Measurements from ENCODE around the gene APOBEC3G. TPM values are rescaled to one million over a fixed set of nuclear protein-coding genes. Genes with fewer than 3 reads are reported as not detected.
A peak's percentile ranks its signal among the peaks of the same experiment; 100 is the strongest.
"Not testable (repeated sequence)": the region's sequence is repeated elsewhere in the genome, so short reads cannot be mapped to it uniquely, and the experiment has no call there.

APOBEC3G gene
- polyA plus RNA-seq, result 1 to 10 TPM; 2.1 to 6.0 TPM

DNA sequence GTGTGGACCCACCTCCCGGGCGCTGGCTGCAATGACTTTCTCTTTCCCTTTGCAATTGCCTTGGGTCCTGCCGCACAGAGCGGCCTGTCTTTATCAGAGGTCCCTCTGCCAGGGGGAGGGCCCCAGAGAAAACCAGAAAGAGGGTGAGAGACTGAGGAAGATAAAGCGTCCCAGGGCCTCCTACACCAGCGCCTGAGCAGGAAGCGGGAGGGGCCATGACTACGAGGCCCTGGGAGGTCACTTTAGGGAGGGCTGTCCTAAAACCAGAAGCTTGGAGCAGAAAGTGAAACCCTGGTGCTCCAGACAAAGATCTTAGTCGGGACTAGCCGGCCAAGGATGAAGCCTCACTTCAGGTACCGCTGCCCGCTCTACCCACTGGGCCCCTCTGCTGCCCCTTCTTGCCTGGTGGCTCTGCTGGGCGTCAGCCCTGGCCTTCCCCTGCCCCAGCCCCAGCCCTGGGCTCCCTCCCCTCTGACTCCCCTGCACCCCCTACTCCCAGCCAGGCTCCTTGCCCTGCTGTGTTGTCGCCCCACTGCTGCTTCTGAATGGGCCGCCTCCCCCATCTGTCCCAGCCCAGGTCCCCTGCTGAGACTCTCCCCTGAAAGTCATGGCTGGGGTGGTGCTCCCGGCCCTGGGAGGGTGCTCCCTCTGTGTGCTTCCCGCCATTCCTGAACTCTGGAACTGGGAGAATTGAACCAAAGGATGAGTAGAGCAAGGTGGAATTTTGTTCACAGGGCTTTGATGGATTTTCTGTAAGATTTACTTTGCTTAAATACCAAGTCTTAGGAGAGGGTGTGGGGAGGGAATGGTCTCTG is at the start of gene APOBEC3G:
APOBEC3G (plus strand) TSS at position 250 of the 815 bp plus-strand sequence; CDS start at position 337, 87 bp downstream.
- Histone ChIP-seq H3K4me3 (ENCODE audit: low read depth in 1 of 2, low read length in 2 of 2) (peak within 1 kb of the TSS; percentile 14 to 41), H3K27ac (ENCODE audit: low read depth in 2 of 2, low read length in 1 of 2) (peak within 1 kb of the TSS; percentile 51)
- not testable (repeated sequence) for H3K9me3 ChIP-seq (ENCODE audit: control insufficient read depth in 2 of 2, insufficient read depth in 1 of 2, low read depth in 1 of 2, low read length in 1 of 2); H3K36me3 ChIP-seq (ENCODE audit: control insufficient read depth in 2 of 2, insufficient read depth in 2 of 2, low read length in 1 of 2); H3K27me3 ChIP-seq (ENCODE audit: control insufficient read depth in 1 of 2, insufficient read depth in 2 of 2, low read length in 2 of 2); H3K4me1 ChIP-seq (ENCODE audit: control insufficient read depth in 2 of 2, insufficient read depth in 2 of 2, low read length in 1 of 2)
- 11 to 16% methylated on average over 11 to 15 of the region's 17 CpGs for WGBS, 2 donors

DNA sequence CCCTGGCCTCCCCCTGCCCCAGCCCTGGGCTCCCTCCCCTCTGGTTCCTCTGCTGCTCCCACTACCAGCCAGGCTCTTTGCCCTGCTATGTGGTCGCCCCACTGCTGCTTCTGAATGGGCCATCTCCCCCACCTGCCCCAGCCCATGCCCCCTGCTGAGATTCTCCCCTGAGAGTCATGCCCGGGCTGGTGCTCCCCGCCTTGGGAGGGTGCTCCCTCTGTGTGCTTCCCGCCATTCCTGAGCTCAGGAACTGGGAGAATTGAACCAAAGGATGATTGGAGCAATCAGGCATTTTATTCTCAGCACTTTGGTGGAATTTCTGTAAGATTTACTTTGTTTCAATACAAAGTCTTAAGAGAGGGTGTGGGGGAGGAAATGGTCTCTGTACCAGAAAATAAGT is 49.4 kb upstream of the APOBEC3G start:
- Histone ChIP-seq H3K27me3 (ENCODE audit: control insufficient read depth in 1 of 2, insufficient read depth in 2 of 2, low read length in 2 of 2) (no peaks in the 10 kb centered on the region), H3K9me3 (ENCODE audit: control insufficient read depth in 2 of 2, insufficient read depth in 1 of 2, low read depth in 1 of 2, low read length in 1 of 2) (no peaks in the 10 kb centered on the region), H3K4me3 (ENCODE audit: low read depth in 1 of 2, low read length in 2 of 2) (no peak overlapping the region), H3K4me1 (ENCODE audit: control insufficient read depth in 2 of 2, insufficient read depth in 2 of 2, low read length in 1 of 2) (no peaks in the 10 kb centered on the region), H3K27ac (ENCODE audit: low read depth in 2 of 2, low read length in 1 of 2) (no peak overlapping the region), H3K36me3 (ENCODE audit: control insufficient read depth in 2 of 2, insufficient read depth in 2 of 2, low read length in 1 of 2) (peaks cover 0 to 3% of the 10 kb centered on the region in 2 donors)
- 84 to 87% methylated on average over 4 of the region's 4 CpGs for WGBS, 2 donors

DNA sequence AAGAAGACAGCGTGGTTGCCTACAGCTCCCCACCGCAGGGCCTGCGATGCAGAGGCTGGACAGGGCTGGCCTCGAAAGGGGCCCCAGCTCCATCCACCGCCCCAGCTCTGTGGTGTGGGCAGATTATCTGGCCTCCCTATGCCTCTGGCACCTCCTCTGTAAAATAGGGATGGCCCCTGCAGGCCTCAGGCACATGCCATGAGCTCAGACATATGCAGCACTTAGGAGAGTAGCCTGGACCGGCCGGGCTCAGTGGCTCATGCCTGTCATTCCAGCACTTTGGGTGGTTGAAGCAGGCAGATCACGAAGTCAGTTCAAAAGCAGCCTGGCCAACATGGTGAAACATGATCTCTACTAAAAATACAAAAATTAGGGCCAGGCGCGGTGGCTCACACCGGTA is 48.8 kb upstream of the APOBEC3G start:
- Histone ChIP-seq H3K27me3 (ENCODE audit: control insufficient read depth in 1 of 2, insufficient read depth in 2 of 2, low read length in 2 of 2) (no peaks in the 10 kb centered on the region), H3K4me3 (ENCODE audit: low read depth in 1 of 2, low read length in 2 of 2) (no peak overlapping the region), H3K9me3 (ENCODE audit: control insufficient read depth in 2 of 2, insufficient read depth in 1 of 2, low read depth in 1 of 2, low read length in 1 of 2) (no peaks in the 10 kb centered on the region), H3K4me1 (ENCODE audit: control insufficient read depth in 2 of 2, insufficient read depth in 2 of 2, low read length in 1 of 2) (no peaks in the 10 kb centered on the region), H3K36me3 (ENCODE audit: control insufficient read depth in 2 of 2, insufficient read depth in 2 of 2, low read length in 1 of 2) (peaks cover 0 to 3% of the 10 kb centered on the region in 2 donors), H3K27ac (ENCODE audit: low read depth in 2 of 2, low read length in 1 of 2) (no peak overlapping the region)
- 93% methylated on average over 11 of the region's 11 CpGs for WGBS, 2 donors

DNA sequence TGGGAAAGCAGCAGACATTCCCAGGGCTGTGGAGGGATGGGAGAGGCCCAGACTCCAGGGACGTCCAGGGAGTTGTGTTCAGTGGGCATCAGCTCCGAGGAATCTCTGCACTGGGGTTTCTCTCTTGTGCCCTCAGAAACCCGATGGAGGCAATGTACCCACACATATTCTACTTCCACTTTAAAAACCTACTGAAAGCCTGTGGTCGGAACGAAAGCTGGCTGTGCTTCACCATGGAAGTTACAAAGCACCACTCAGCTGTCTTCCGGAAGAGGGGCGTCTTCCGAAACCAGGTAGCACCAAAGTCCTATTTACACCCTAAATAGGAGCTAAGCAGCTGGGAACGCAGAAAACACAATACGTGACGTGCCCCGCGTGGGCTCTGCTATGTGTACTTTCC is 47.8 kb upstream of the APOBEC3G start:
- H3K36me3 ChIP-seq (ENCODE audit: control insufficient read depth in 2 of 2, insufficient read depth in 2 of 2, low read length in 1 of 2), result peaks cover 0 to 3% of the 10 kb centered on the region in 2 donors
- H3K4me3 ChIP-seq (ENCODE audit: low read depth in 1 of 2, low read length in 2 of 2), result no peak overlapping the region
- no peaks in the 10 kb centered on the region for H3K9me3 ChIP-seq (ENCODE audit: control insufficient read depth in 2 of 2, insufficient read depth in 1 of 2, low read depth in 1 of 2, low read length in 1 of 2)
- WGBS, 2 donors, result 87 to 89% methylated on average over 13 of the region's 13 CpGs
- no peaks in the 10 kb centered on the region for H3K4me1 ChIP-seq (ENCODE audit: control insufficient read depth in 2 of 2, insufficient read depth in 2 of 2, low read length in 1 of 2)
- H3K27me3 ChIP-seq (ENCODE audit: control insufficient read depth in 1 of 2, insufficient read depth in 2 of 2, low read length in 2 of 2), result no peaks in the 10 kb centered on the region
- no peak overlapping the region for H3K27ac ChIP-seq (ENCODE audit: low read depth in 2 of 2, low read length in 1 of 2)

DNA sequence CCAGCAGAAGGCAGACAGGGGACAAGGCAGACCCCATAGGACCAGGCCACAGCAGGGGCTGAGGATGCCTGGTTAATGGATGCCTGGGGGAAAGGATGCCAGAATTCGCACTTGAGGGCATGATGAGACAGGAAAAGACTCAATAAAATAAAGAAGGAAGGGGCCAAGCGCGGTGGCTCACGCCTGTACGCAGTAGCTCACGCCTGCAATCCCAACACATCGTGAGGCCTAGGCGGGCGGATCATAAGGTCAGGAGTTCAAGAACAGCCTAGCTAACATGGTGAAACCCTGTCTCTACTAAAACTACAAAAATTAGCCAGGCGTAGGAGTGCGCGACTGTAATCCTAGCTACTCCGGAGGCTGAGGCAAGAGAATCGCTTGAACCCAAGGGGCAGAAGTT is 46.4 kb upstream of the APOBEC3G start:
- Histone ChIP-seq H3K36me3 (ENCODE audit: control insufficient read depth in 2 of 2, insufficient read depth in 2 of 2, low read length in 1 of 2) (no peaks in the 10 kb centered on the region), H3K27me3 (ENCODE audit: control insufficient read depth in 1 of 2, insufficient read depth in 2 of 2, low read length in 2 of 2) (no peaks in the 10 kb centered on the region), H3K9me3 (ENCODE audit: control insufficient read depth in 2 of 2, insufficient read depth in 1 of 2, low read depth in 1 of 2, low read length in 1 of 2) (no peaks in the 10 kb centered on the region), H3K27ac (ENCODE audit: low read depth in 2 of 2, low read length in 1 of 2) (no peak overlapping the region), H3K4me3 (ENCODE audit: low read depth in 1 of 2, low read length in 2 of 2) (no peak overlapping the region), H3K4me1 (ENCODE audit: control insufficient read depth in 2 of 2, insufficient read depth in 2 of 2, low read length in 1 of 2) (no peaks in the 10 kb centered on the region)
- WGBS, 2 donors, result 91 to 93% methylated on average over 14 of the region's 14 CpGs

DNA sequence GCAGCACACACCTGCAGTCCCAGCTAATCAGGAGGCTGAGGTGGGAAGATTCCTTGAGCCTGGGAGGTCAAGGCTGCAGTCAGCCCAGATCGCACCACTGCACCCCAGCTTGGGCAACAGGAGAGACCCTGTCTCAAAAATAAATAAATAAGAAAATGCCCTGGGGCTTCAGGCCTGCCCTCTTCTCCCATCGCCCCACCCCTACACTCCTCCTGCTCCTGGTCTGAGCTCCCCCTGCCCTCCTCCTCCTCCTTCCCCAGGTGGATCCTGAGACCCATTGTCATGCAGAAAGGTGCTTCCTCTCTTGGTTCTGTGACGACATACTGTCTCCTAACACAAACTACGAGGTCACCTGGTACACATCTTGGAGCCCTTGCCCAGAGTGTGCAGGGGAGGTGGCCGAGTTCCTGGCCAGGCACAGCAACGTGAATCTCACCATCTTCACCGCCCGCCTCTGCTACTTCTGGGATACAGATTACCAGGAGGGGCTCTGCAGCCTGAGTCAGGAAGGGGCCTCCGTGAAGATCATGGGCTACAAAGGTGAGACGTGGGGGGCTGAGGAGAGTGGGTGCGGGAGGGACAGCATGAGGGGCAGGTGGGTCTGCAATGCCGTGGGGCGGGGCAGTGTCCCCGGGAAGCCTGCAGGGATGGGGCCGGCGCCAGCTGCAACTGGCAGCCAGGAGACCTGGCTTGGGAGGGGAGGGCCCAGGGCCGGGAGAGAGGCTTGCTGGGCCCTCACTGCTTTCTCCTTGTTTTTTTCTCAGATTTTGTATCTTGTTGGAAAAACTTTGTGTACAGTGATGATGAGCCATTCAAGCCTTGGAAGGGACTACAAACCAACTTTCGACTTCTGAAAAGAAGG is 45.4 kb upstream of the APOBEC3G start:
- H3K4me1 ChIP-seq (ENCODE audit: control insufficient read depth in 2 of 2, insufficient read depth in 2 of 2, low read length in 1 of 2); H3K27ac ChIP-seq (ENCODE audit: low read depth in 2 of 2, low read length in 1 of 2); H3K9me3 ChIP-seq (ENCODE audit: control insufficient read depth in 2 of 2, insufficient read depth in 1 of 2, low read depth in 1 of 2, low read length in 1 of 2); H3K4me3 ChIP-seq (ENCODE audit: low read depth in 1 of 2, low read length in 2 of 2); H3K36me3 ChIP-seq (ENCODE audit: control insufficient read depth in 2 of 2, insufficient read depth in 2 of 2, low read length in 1 of 2); H3K27me3 ChIP-seq (ENCODE audit: control insufficient read depth in 1 of 2, insufficient read depth in 2 of 2, low read length in 2 of 2): not testable (repeated sequence)
- WGBS, 2 donors, result 56 to 67% methylated on average over 15 to 17 of the region's 18 CpGs

DNA sequence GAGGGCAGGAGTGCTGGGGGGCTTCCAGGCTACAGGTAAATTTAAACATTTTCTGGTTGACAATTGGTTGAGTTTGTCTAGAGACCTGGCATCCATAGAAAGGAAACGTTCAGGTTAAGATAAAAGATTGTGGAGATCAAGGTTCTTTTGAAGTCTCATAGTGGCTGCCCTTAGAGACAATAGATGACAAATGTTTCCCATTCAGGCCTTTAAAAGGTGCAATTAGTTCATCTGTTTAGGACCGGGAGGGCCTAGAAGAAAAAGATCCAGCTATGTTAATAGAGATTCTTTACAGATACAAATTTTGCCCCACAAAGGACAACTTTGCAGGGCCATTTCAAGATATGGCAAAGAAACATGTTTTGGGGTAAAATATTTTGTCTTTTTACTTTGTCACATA is 40.0 kb upstream of the APOBEC3G start:
- not testable (repeated sequence) for H3K4me1 ChIP-seq (ENCODE audit: control insufficient read depth in 2 of 2, insufficient read depth in 2 of 2, low read length in 1 of 2); H3K27me3 ChIP-seq (ENCODE audit: control insufficient read depth in 1 of 2, insufficient read depth in 2 of 2, low read length in 2 of 2); H3K27ac ChIP-seq (ENCODE audit: low read depth in 2 of 2, low read length in 1 of 2); H3K36me3 ChIP-seq (ENCODE audit: control insufficient read depth in 2 of 2, insufficient read depth in 2 of 2, low read length in 1 of 2); H3K9me3 ChIP-seq (ENCODE audit: control insufficient read depth in 2 of 2, insufficient read depth in 1 of 2, low read depth in 1 of 2, low read length in 1 of 2); H3K4me3 ChIP-seq (ENCODE audit: low read depth in 1 of 2, low read length in 2 of 2)
- WGBS, 2 donors, result 29 to 43% methylated on average over 2 of the region's 2 CpGs

DNA sequence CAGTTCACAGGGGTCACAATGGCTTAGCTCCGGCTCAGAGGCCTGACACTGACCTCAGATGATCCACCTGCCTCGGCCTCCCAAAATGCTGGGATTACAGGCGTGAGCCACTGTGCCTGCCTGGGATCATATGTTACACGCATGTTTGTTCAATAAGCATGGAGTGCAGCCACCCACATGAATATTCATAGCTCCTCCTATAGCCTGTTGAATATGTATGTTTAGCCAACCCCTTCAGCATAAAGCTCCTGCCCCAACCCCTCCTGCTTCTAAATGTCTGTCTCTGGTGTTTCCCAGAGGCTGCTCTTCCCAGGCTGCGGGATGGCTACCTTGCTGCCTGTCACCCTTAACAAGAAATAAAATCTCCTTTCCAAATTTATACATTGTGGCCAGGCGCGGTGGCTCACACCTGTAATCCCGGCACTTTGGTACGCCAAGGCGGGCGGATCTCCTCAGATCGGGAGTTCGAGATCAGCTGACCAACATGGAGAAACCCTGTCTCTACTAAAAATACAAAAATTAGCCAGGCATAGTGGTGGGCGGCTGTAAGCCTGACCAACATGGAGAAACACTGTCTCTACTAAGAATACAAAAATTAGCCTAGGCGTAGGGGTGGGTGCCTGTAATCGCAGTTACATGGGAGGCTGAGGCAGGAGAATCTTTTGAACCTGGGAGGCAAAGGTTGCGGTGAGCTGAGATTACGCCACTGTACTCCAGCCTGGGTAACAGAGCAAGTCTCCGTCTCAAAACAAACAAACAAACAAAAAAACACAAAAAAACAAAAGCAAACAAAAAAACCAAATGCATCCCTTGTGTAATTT is 37.6 kb upstream of the APOBEC3G start:
- Histone ChIP-seq H3K4me1 (ENCODE audit: control insufficient read depth in 2 of 2, insufficient read depth in 2 of 2, low read length in 1 of 2) (peaks cover 0 to 2% of the 10 kb centered on the region in 2 donors), H3K36me3 (ENCODE audit: control insufficient read depth in 2 of 2, insufficient read depth in 2 of 2, low read length in 1 of 2) (no peaks in the 10 kb centered on the region), H3K27me3 (ENCODE audit: control insufficient read depth in 1 of 2, insufficient read depth in 2 of 2, low read length in 2 of 2) (no peaks in the 10 kb centered on the region), H3K27ac (ENCODE audit: low read depth in 2 of 2, low read length in 1 of 2) (no peak overlapping the region), H3K4me3 (ENCODE audit: low read depth in 1 of 2, low read length in 2 of 2) (no peak overlapping the region), H3K9me3 (ENCODE audit: control insufficient read depth in 2 of 2, insufficient read depth in 1 of 2, low read depth in 1 of 2, low read length in 1 of 2) (no peaks in the 10 kb centered on the region)
- WGBS, 2 donors, result 85 to 87% methylated on average over 19 of the region's 19 CpGs

DNA sequence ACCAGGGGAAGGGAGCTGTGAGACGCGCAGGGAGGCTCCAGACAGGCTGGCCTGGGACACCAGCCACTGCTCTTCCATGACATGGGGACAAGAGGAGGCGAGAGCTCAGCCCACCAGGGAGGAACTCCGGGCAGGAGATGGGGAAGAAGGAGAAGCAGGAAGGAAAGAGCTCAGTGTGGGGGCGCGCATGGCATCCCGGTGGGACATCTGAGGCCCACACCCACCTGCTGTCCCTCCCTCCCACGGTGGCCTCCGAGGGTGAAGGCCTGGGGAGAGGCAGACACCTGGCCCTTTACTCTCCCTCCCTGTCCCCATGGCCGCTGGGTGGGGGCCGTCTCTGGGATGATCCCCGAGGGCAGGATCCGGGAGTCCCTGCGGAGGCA is 36.9 kb upstream of the APOBEC3G start:
- H3K27ac ChIP-seq (ENCODE audit: low read depth in 2 of 2, low read length in 1 of 2); H3K9me3 ChIP-seq (ENCODE audit: control insufficient read depth in 2 of 2, insufficient read depth in 1 of 2, low read depth in 1 of 2, low read length in 1 of 2); H3K27me3 ChIP-seq (ENCODE audit: control insufficient read depth in 1 of 2, insufficient read depth in 2 of 2, low read length in 2 of 2); H3K4me1 ChIP-seq (ENCODE audit: control insufficient read depth in 2 of 2, insufficient read depth in 2 of 2, low read length in 1 of 2); H3K36me3 ChIP-seq (ENCODE audit: control insufficient read depth in 2 of 2, insufficient read depth in 2 of 2, low read length in 1 of 2): not testable (repeated sequence)
- peak overlapping the region in 1 of 2 donors; percentile 54 for H3K4me3 ChIP-seq (ENCODE audit: low read depth in 1 of 2, low read length in 2 of 2)
- WGBS, 2 donors, result 33 to 46% methylated on average over 6 to 11 of the region's 14 CpGs

All from esophagus (tissue), 2 donors.